Muscle layer of colon (tissue), 2 donors: ENCODE results near the gene RPSA.
A peak's percentile ranks its signal among the peaks of the same experiment; 100 is the strongest.
"Not testable (repeated sequence)": the region's sequence is repeated elsewhere in the genome, so short reads cannot be mapped to it uniquely, and the experiment has no call there.

Source experiments
- H3K27ac ChIP-seq: one replicate; pipeline ENCODE4 v1.7.0; 2013; ENCODE audit warnings: low read depth, mild to moderate bottlenecking, low read length, moderate library complexity
- H3K27me3 ChIP-seq, 2 donors: one replicate each; pipeline ENCODE4 v1.7.0; 2013; ENCODE audit warnings: low read length in 2 of 2, mild to moderate bottlenecking in 2 of 2; ENCODE audit not compliant: insufficient read depth in 2 of 2, control insufficient read depth in 1 of 2
- H3K36me3 ChIP-seq: one replicate; pipeline ENCODE4 v1.7.0; 2013; ENCODE audit warnings: mild to moderate bottlenecking, low read length; ENCODE audit not compliant: insufficient read depth
- H3K4me1 ChIP-seq: one replicate; pipeline ENCODE4 v1.7.0; 2013; ENCODE audit warnings: mild to moderate bottlenecking, low read length; ENCODE audit not compliant: insufficient read depth
- H3K4me3 ChIP-seq, 2 donors: one replicate each; pipeline ENCODE4 v1.7.0; 2013; ENCODE audit warnings: low read length in 2 of 2, low read depth in 1 of 2, mild to moderate bottlenecking in 1 of 2, moderate library complexity in 1 of 2
- H3K9ac ChIP-seq: one replicate; pipeline ENCODE4 v1.7.0; 2013; ENCODE audit warnings: low read length
- H3K9me3 ChIP-seq: one replicate; pipeline ENCODE4 v1.7.0; 2013; ENCODE audit warnings: mild to moderate bottlenecking, low read length
- donor health status: abdominal sarcoma.
- donor health status: Adenocarcinoma of cecum.

RPSA gene

GRCh38 chr3:39406368-39407258 is at the start of gene RPSA:
RPSA (plus strand) TSS chr3:39406720; CDS start chr3:39407654, 934 bp downstream.
- Histone ChIP-seq H3K36me3 (peaks cover 29% of the 10 kb centered on the region), H3K27me3 (no peaks in the 10 kb centered on the region), H3K4me3 (peak within 1 kb of the TSS; percentile 72 to 92), H3K27ac (peak within 1 kb of the TSS; percentile 94), H3K9me3 (no peaks in the 10 kb centered on the region), H3K9ac (peak within 1 kb of the TSS; percentile 63), H3K4me1 (peaks cover 15% of the 10 kb centered on the region)

DNA sequence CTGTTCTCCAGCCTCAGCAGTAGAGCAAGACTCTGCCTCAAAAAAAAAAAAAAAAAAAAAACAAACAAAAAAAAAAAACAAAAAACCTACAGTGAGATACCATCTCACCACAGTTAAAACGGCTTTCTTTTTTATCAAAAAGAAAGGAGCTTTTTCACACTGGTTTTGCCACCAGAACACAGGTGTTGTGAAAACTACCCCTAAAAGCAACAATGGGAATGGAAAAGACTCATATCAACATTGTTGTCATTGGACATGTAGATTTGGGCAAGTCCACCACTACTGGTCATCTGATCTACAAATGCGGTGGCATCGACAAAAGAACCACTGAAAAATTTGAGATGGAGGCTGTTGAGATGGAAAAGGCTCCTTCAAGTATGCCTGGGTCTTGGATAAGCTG is 48.2 kb upstream of the RPSA start:
- no peaks in the 10 kb centered on the region for H3K4me1 ChIP-seq

GRCh38 chr3:39361252-39361927 is 45.1 kb upstream of the RPSA start:
- no peaks in the 10 kb centered on the region for H3K36me3 ChIP-seq
- H3K9me3 ChIP-seq: no peaks in the 10 kb centered on the region
- no peak overlapping the region for H3K9ac ChIP-seq
- no peaks in the 10 kb centered on the region for H3K4me1 ChIP-seq
- H3K4me3 ChIP-seq: no peak overlapping the region
- no peaks in the 10 kb centered on the region for H3K27me3 ChIP-seq
- H3K27ac ChIP-seq: no peak overlapping the region

More for the DNA sequence above, 48.2 kb upstream of the RPSA start:
- H3K9me3 ChIP-seq: no peaks in the 10 kb centered on the region
- H3K27me3 ChIP-seq: no peaks in the 10 kb centered on the region
- H3K4me3 ChIP-seq: no peak overlapping the region
- no peaks in the 10 kb centered on the region for H3K36me3 ChIP-seq
- H3K27ac ChIP-seq: no peak overlapping the region
- H3K9ac ChIP-seq: no peak overlapping the region

DNA sequence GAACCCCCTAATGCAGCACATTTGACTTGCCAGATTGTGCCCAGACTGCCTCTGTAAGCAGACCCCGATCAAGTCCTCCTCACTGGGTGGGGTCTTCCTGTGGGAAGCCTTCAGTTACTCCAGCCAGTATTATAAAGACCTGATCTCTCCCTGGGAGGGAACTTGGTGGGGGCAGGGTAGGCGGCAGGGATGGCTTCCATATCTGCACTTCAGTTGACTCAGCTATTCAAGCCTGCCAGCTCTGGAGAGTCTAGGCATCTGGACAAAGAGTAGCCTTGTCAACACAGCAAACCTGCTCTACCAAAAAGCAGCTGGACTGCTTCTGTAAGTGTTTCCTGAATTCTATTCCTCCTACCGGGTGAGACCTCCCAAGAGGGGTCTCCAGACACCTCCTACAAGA is 44.3 kb upstream of the RPSA start:
- Histone ChIP-seq H3K9me3 (no peaks in the 10 kb centered on the region), H3K27me3 (no peaks in the 10 kb centered on the region), H3K4me1 (no peaks in the 10 kb centered on the region), H3K27ac (no peak overlapping the region), H3K9ac (no peak overlapping the region), H3K36me3 (no peaks in the 10 kb centered on the region), H3K4me3 (no peak overlapping the region)

- no peak overlapping the region for H3K27ac ChIP-seq
- H3K27me3 ChIP-seq: no peaks in the 10 kb centered on the region
- no peaks in the 10 kb centered on the region for H3K36me3 ChIP-seq
- no peak overlapping the region for H3K4me3 ChIP-seq
- no peaks in the 10 kb centered on the region for H3K4me1 ChIP-seq
- H3K9ac ChIP-seq: no peak overlapping the region
- no peaks in the 10 kb centered on the region for H3K9me3 ChIP-seq
Observed at GRCh38 chr3:39362812-39363211, 43.7 kb upstream of the RPSA start.

DNA sequence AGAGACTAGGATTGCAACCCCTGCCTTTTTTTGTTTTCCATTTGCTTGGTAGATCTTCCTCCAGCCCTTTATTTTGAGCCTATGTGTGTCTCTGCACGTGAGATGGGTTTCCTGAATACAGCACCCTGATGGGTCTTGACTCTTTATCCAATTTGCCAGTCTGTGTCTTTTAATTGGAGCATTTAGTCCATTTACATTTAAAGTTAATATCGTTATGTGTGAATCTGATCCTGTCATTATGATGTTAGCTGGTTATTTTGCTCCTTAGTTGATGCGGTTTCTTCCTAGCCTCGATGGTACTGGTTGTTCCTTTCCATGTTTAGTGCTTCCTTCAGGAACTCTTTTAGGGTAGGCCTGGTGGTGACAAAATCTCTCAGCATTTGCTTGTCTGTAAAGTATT is 36.1 kb upstream of the RPSA start:
- not testable (repeated sequence) for H3K9ac ChIP-seq, H3K4me3 ChIP-seq, H3K9me3 ChIP-seq, H3K27me3 ChIP-seq, H3K36me3 ChIP-seq, H3K27ac ChIP-seq, H3K4me1 ChIP-seq

- no peaks in the 10 kb centered on the region for H3K4me1 ChIP-seq
- H3K36me3 ChIP-seq: no peaks in the 10 kb centered on the region
- H3K27ac ChIP-seq: no peak overlapping the region
- H3K27me3 ChIP-seq: no peaks in the 10 kb centered on the region
- H3K4me3 ChIP-seq: no peak overlapping the region
- H3K9me3 ChIP-seq: no peaks in the 10 kb centered on the region
- no peak overlapping the region for H3K9ac ChIP-seq
Observed at GRCh38 chr3:39372833-39373232, 33.7 kb upstream of the RPSA start.

- no peaks in the 10 kb centered on the region for H3K9me3 ChIP-seq
- H3K4me3 ChIP-seq: no peak overlapping the region
- H3K9ac ChIP-seq: no peak overlapping the region
- H3K27me3 ChIP-seq: no peaks in the 10 kb centered on the region
- H3K27ac ChIP-seq: no peak overlapping the region
- H3K4me1 ChIP-seq: no peaks in the 10 kb centered on the region
- no peaks in the 10 kb centered on the region for H3K36me3 ChIP-seq
Observed at GRCh38 chr3:39376959-39377634, 29.4 kb upstream of the RPSA start.

- Histone ChIP-seq H3K4me1 (peaks cover 6% of the 10 kb centered on the region), H3K27ac (no peak overlapping the region), H3K36me3 (no peaks in the 10 kb centered on the region), H3K9ac (no peak overlapping the region), H3K27me3 (no peaks in the 10 kb centered on the region), H3K4me3 (no peak overlapping the region), H3K9me3 (no peaks in the 10 kb centered on the region)
Observed at GRCh38 chr3:39378088-39378487, 28.4 kb upstream of the RPSA start.

GRCh38 chr3:39378957-39379777 is 27.4 kb upstream of the RPSA start:
- Histone ChIP-seq H3K4me3 (no peak overlapping the region), H3K27ac (no peak overlapping the region), H3K9ac (no peak overlapping the region), H3K4me1 (peaks cover 6% of the 10 kb centered on the region), H3K36me3 (no peaks in the 10 kb centered on the region), H3K9me3 (no peaks in the 10 kb centered on the region), H3K27me3 (no peaks in the 10 kb centered on the region)

DNA sequence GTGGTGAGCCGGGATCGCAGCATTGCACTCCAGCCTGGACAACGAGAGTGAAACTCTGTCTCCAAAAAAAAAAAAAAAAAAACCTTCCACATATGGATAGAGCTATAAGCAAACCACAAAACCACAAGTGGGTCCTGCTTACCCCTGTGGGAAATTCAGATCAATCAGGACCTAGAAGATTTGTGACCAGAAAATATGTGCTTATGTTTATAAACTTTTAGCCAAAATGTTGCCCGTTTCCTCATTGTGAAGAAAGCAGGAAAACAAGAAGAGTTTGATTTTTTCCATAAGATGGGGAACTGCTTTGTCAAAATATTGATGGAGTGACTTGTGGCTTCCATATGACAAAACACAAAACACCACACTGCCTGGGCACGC is 26.8 kb upstream of the RPSA start:
- H3K9me3 ChIP-seq: no peaks in the 10 kb centered on the region
- no peak overlapping the region for H3K9ac ChIP-seq
- no peaks in the 10 kb centered on the region for H3K36me3 ChIP-seq
- H3K27ac ChIP-seq: no peak overlapping the region
- H3K27me3 ChIP-seq: no peaks in the 10 kb centered on the region
- H3K4me3 ChIP-seq: no peak overlapping the region
- peaks cover 9% of the 10 kb centered on the region for H3K4me1 ChIP-seq
